CD4-positive, alpha-beta T cell treated with Interleukin-6 for 4 hours (primary cell): ENCODE data around the gene COA3.
A peak's percentile ranks its signal among the peaks of the same experiment; 100 is the strongest.

ENCODE experiments used
- DNase-seq: peaks from one replicate; pipeline ENCODE4 v3.0.0-alpha.2; 2020; ENCODE audit warnings: mixed read lengths

The COA3 gene

GRCh38 chr17:42798383-42799380 lies at the start of gene COA3, which contains the start of gene CNTD1:
TSS of gene COA3 (minus strand) at chr17:42798704. CDS start at chr17:42798681, 23 bp downstream.
TSS of gene CNTD1 (plus strand) at chr17:42798861. CDS start at chr17:42799068, 207 bp downstream.
- DNase-seq, result peak; percentile 78

GRCh38 chr17:42848093-42848492 lies 49.6 kb upstream of the COA3 start:
- DNase-seq, result no peak

- DNase-seq, result no peak
Observed at GRCh38 chr17:42846594-42847280, 48.2 kb upstream of the COA3 start.

GRCh38 chr17:42845918-42846593 lies 47.6 kb upstream of the COA3 start:
- DNase-seq, result no peak

- no peak for DNase-seq
Observed at GRCh38 chr17:42845556-42845917, 47.0 kb upstream of the COA3 start.

GRCh38 chr17:42844761-42845555 lies 46.5 kb upstream of the COA3 start:
- DNase-seq, result no peak

- no peak for DNase-seq
Observed at GRCh38 chr17:42844271-42844670, 45.8 kb upstream of the COA3 start, which contains the start of gene AOC2. TSS of gene AOC2 (plus strand) at chr17:42844580. CDS start at chr17:42844627, 47 bp downstream.

- DNase-seq, result no peak
Observed at GRCh38 chr17:42843358-42843934, 44.9 kb upstream of the COA3 start.

- no peak for DNase-seq
Observed at GRCh38 chr17:42841975-42842685, 43.6 kb upstream of the COA3 start.

GRCh38 chr17:42835732-42836131 lies 37.2 kb upstream of the COA3 start:
- DNase-seq, result no peak

- no peak for DNase-seq
Observed at GRCh38 chr17:42833767-42834422, 35.4 kb upstream of the COA3 start.

- DNase-seq, result peak; percentile 91
Observed at GRCh38 chr17:42832934-42833766, 34.6 kb upstream of the COA3 start, which contains the start of gene PSME3. TSS of gene PSME3 (plus strand) at chr17:42833397. CDS start at chr17:42833632, 235 bp downstream.

- peak; percentile 14 for DNase-seq
Observed at GRCh38 chr17:42832213-42832933, 33.9 kb upstream of the COA3 start.

- no peak for DNase-seq
Observed at GRCh38 chr17:42830971-42831370, 32.5 kb upstream of the COA3 start.

GRCh38 chr17:42827472-42827871 lies 29.0 kb upstream of the COA3 start:
- no peak for DNase-seq

- no peak for DNase-seq
Observed at GRCh38 chr17:42821176-42821575, 22.7 kb upstream of the COA3 start.

- DNase-seq, result peak; percentile 66
Observed at GRCh38 chr17:42819939-42820535, 21.5 kb upstream of the COA3 start.

GRCh38 chr17:42818379-42818778 lies 19.9 kb upstream of the COA3 start:
- DNase-seq, result no peak
